Keratinocyte (primary cell): ENCODE measurements around the gene TAP2. TPM values are rescaled to one million over a fixed set of nuclear protein-coding genes. Genes with fewer than 3 reads are reported as not detected.
A peak's percentile ranks its signal among the peaks of the same experiment; 100 is the strongest.
"Not testable (repeated sequence)": the region's sequence is repeated elsewhere in the genome, so short reads cannot be mapped to it uniquely, and the experiment has no call there.

Source experiments
- DNase-seq: peaks from one replicate; pipeline ENCODE4 v3.0.0-alpha.2; 2011; ENCODE audit warnings: low read depth, missing footprints, low spot score
- FAIRE-seq: peaks from 2 replicates; lab custom pipeline; 2011; peaks lifted over from hg19 to GRCh38; lab: Jason Lieb, UNC
- H2AFZ ChIP-seq: 2 replicates; pipeline ENCODE4 v1.6.0; 2012; ENCODE audit warnings: low read length, control low read depth, inconsistent platforms; ENCODE audit not compliant: control insufficient read depth
- H3K27ac ChIP-seq: 2 replicates; pipeline ENCODE4 v1.5.1; 2011; ENCODE audit warnings: low read length; ENCODE audit not compliant: control insufficient read depth, insufficient read depth
- H3K27me3 ChIP-seq: 3 replicates; pipeline ENCODE4 v1.6.0; 2011; ENCODE audit warnings: low read length; ENCODE audit not compliant: control insufficient read depth, insufficient read depth; ENCODE audit errors: extremely low read depth
- H3K36me3 ChIP-seq, 2 experiments: 2 replicates in 1 of 2; 3 replicates in 1 of 2; pipeline ENCODE4 v1.5.1; 2011; ENCODE audit warnings: low read length in 2 of 2, mild to moderate bottlenecking in 1 of 2; ENCODE audit not compliant: control insufficient read depth in 2 of 2, insufficient read depth in 2 of 2; ENCODE audit errors: extremely low read depth in 1 of 2
- H3K4me1 ChIP-seq: 3 replicates; pipeline ENCODE4 v1.5.1; 2011; ENCODE audit warnings: low read length; ENCODE audit not compliant: control insufficient read depth, insufficient read depth; ENCODE audit errors: extremely low read depth
- H3K4me2 ChIP-seq: 3 replicates; pipeline ENCODE4 v1.6.0; 2011; ENCODE audit warnings: low read depth, low read length; ENCODE audit not compliant: control insufficient read depth, insufficient read depth; ENCODE audit errors: extremely low read depth
- H3K4me3 ChIP-seq, 3 experiments: fragments of 200-600 bp in 1 of 3; sonication (generic) in 1 of 3; 2 replicates in 2 of 3; 3 replicates in 1 of 3; pipeline ENCODE4 v1.5.1; 2011 to 2016; ENCODE audit warnings: low read length in 3 of 3, mild to moderate bottlenecking in 3 of 3, control low read depth in 2 of 3, inconsistent platforms in 1 of 3, low read depth in 1 of 3, mixed read lengths in 1 of 3, mixed run types in 1 of 3, moderate library complexity in 1 of 3; ENCODE audit not compliant: control insufficient read depth in 2 of 3, insufficient read depth in 2 of 3; ENCODE audit errors: extremely low read depth in 1 of 3
- H3K79me2 ChIP-seq: 2 replicates; pipeline ENCODE4 v1.6.0; 2012; ENCODE audit warnings: low read length; ENCODE audit not compliant: control insufficient read depth, insufficient read depth
- H3K9ac ChIP-seq: 3 replicates; pipeline ENCODE4 v1.6.0; 2011; ENCODE audit warnings: low read length; ENCODE audit not compliant: control insufficient read depth, insufficient read depth; ENCODE audit errors: extremely low read depth
- H3K9me1 ChIP-seq: 3 replicates; pipeline ENCODE4 v1.6.0; 2011; ENCODE audit warnings: low read length; ENCODE audit not compliant: control insufficient read depth, insufficient read depth; ENCODE audit errors: extremely low read depth
- H3K9me3 ChIP-seq: 2 replicates; pipeline ENCODE4 v1.5.1; 2012; ENCODE audit warnings: low read depth, low read length; ENCODE audit not compliant: control insufficient read depth
- H4K20me1 ChIP-seq: 3 replicates; pipeline ENCODE4 v1.6.0; 2011; ENCODE audit warnings: low read length; ENCODE audit not compliant: control insufficient read depth, insufficient read depth; ENCODE audit errors: extremely low read depth
- CTCF ChIP-seq, 3 experiments: IDR thresholded peaks in 1 of 3; conservative IDR thresholded peaks in 1 of 3; optimal IDR thresholded peaks in 1 of 3; 2 replicates in 2 of 3; 3 replicates in 1 of 3; pipeline versions ENCODE3 to v1.5.1; 2011; ENCODE audit warnings: low read length in 3 of 3, mild to moderate bottlenecking in 3 of 3, moderate library complexity in 2 of 3, control low read depth in 1 of 3, inconsistent platforms in 1 of 3; ENCODE audit not compliant: insufficient read depth in 2 of 3; ENCODE audit errors: extremely low read depth in 1 of 3
- EZH2 ChIP-seq: IDR thresholded peaks from one replicate; pipeline ENCODE4 v1.6.1; 2012; ENCODE audit warnings: inconsistent platforms, mild to moderate bottlenecking, low read length, moderate library complexity
- dilution Hi-C: fragments of 300-500 bp; cut with MboI; formaldehyde crosslinking; loops from one replicate; pipeline ENCODE4 v1.7.0; 2020; ENCODE audit warnings: low sequenced_read_pairs; ENCODE audit not compliant: extremely low pct_ligation_motif_present
- polyA plus RNA-seq, 5 experiments: library from polyadenylated mRNA; depleted of rRNA in 3 of 5; stranded (reverse) in 3 of 5; stranded (forward) in 1 of 5; unstranded in 1 of 5; fragments of >200 nt; gene quantifications; 1 replicate in 1 of 5; 2 replicates in 3 of 5; 3 replicates in 1 of 5; pipeline versions ENCODE4 v1.2.1 to v1.2.3, GENCODE V29; 2011 to 2012; ENCODE audit warnings: missing spikeins in 2 of 5, low read depth in 1 of 5, low replicate concordance in 1 of 5

Gene TAP2
- polyA plus RNA-seq, 1 donor (not counting 4 experiments of a cell fraction or from before 2014, with no cell fraction given), result 50.7 TPM

GRCh38 chr6:32883789-32884188, 45.2 kb upstream of the TAP2 start:
- Histone ChIP-seq H3K4me1 (peaks cover 10% of the 10 kb centered on the region), H4K20me1 (no peaks in the 10 kb centered on the region), H3K9ac (no peak overlapping the region), H3K27me3 (no peaks in the 10 kb centered on the region), H3K79me2 (no peaks in the 10 kb centered on the region), H2AFZ (no peak overlapping the region), H3K27ac (no peak overlapping the region), H3K9me1 (no peaks in the 10 kb centered on the region), H3K9me3 (no peaks in the 10 kb centered on the region), H3K4me3 (no peak overlapping the region), H3K36me3 (no peaks in the 10 kb centered on the region), H3K4me2 (no peak overlapping the region)
- dilution Hi-C loops, result no loop called here
- DNase-seq (no peak), FAIRE-seq (no peak)
- TF ChIP-seq CTCF (optimal IDR thresholded peaks at IDR 0.05 in 1 of 3, IDR thresholded peaks at IDR 0.05 in 1 of 3, conservative IDR thresholded peaks at IDR 0.05 in 1 of 3; ENCODE audit: extremely low read depth in 1 of 3, insufficient read depth in 2 of 3, low read length in 3 of 3), result no peak
- TF ChIP-seq EZH2, result no peak

- Histone ChIP-seq H3K27me3 (no peaks in the 10 kb centered on the region), H3K9me1 (no peaks in the 10 kb centered on the region), H3K9me3 (no peaks in the 10 kb centered on the region), H3K27ac (peak overlapping the region; percentile 65), H3K4me2 (no peak overlapping the region), H4K20me1 (no peaks in the 10 kb centered on the region), H3K4me1 (peaks cover 10% of the 10 kb centered on the region), H3K36me3 (no peaks in the 10 kb centered on the region), H3K9ac (no peak overlapping the region), H2AFZ (no peak overlapping the region), H3K4me3 (no peak overlapping the region), H3K79me2 (no peaks in the 10 kb centered on the region)
- DNase-seq (no peak), FAIRE-seq (peak; percentile 62)
- no peak for TF ChIP-seq CTCF (optimal IDR thresholded peaks at IDR 0.05 in 1 of 3, IDR thresholded peaks at IDR 0.05 in 1 of 3, conservative IDR thresholded peaks at IDR 0.05 in 1 of 3; ENCODE audit: extremely low read depth in 1 of 3, insufficient read depth in 2 of 3, low read length in 3 of 3)
- no peak for TF ChIP-seq EZH2
- dilution Hi-C loops, result no loop called here
These were observed 44.3 kb upstream of the TAP2 start for GRCh38 chr6:32882879-32883250.

GRCh38 chr6:32880962-32881361, 42.4 kb upstream of the TAP2 start:
- H3K27me3 ChIP-seq, H2AFZ ChIP-seq, H3K4me3 ChIP-seq, H4K20me1 ChIP-seq, H3K9me1 ChIP-seq, H3K36me3 ChIP-seq, H3K79me2 ChIP-seq, H3K27ac ChIP-seq, H3K9ac ChIP-seq, H3K9me3 ChIP-seq, DNase-seq, dilution Hi-C loops, H3K4me2 ChIP-seq, FAIRE-seq: not testable (repeated sequence)
- H3K4me1 ChIP-seq, result peaks cover 10% of the 10 kb centered on the region
